Measurements from ENCODE around the gene BCKDK. TPM values are rescaled to one million over a fixed set of nuclear protein-coding genes. Genes with fewer than 3 reads are reported as not detected.

Gene BCKDK
- total and polyA plus RNA-seq, 2 of the 13 experiments (the other 11 are each of a cell fraction or from before 2014, with no cell fraction given): 24.9 to 42.6 TPM

- TF ChIP-seq ZNF354B (CRISPR knock-in tag; IDR thresholded peaks at IDR 0.05) (no peak), ZNF780A (CRISPR knock-in tag; IDR thresholded peaks at IDR 0.05) (no peak; the same call in 1 of the 2 replicates), PHB2 (IDR thresholded peaks at IDR 0.05; ENCODE audit: partially characterized antibody) (no peak), CCAR2 (optimal IDR thresholded peaks at IDR 0.05; ENCODE audit: low read depth, low read length) (peak; percentile 27), ZNF629 (CRISPR knock-in tag; conservative IDR thresholded peaks at IDR 0.05) (peak; percentile 77), ZNF382 (CRISPR knock-in tag; IDR thresholded peaks at IDR 0.05; ENCODE audit: borderline replicate concordance) (no peak), MAZ (IDR thresholded peaks at IDR 0.05; ENCODE audit: borderline replicate concordance, low read depth, low read length) (peak; percentile 99), MAZ (CRISPR knock-in tag; IDR thresholded peaks at IDR 0.05; ENCODE audit: low read depth) (peak; percentile 93), POGZ (CRISPR knock-in tag; IDR thresholded peaks at IDR 0.05) (peak; percentile 70), MTA3 (CRISPR knock-in tag; IDR thresholded peaks at IDR 0.05) (no peak), YEATS4 (CRISPR knock-in tag; IDR thresholded peaks at IDR 0.05; ENCODE audit: borderline replicate concordance) (peak; percentile 79; the same call in 1 of the 2 replicates), DZIP1 (CRISPR knock-in tag; IDR thresholded peaks at IDR 0.05) (no peak; the same call in none of the 2 replicates), HHEX (CRISPR knock-in tag; IDR thresholded peaks at IDR 0.05) (0 out of 2 replicates have a peak, but pooled peaks have one; percentile 36), FOXA3 (CRISPR knock-in tag; IDR thresholded peaks at IDR 0.05) (peak; percentile 34; the same call in 1 of the 2 replicates), TEAD3 (CRISPR knock-in tag; optimal IDR thresholded peaks at IDR 0.05; ENCODE audit: borderline replicate concordance) (peak; percentile 61), ZNF441 (CRISPR knock-in tag; IDR thresholded peaks at IDR 0.05; ENCODE audit: borderline replicate concordance) (peak; percentile 57; the same call in 1 of the 2 replicates), CEBPZ (IDR thresholded peaks at IDR 0.05; ENCODE audit: low read length) (no peak)
- TF ChIP-seq, protein P1, sequence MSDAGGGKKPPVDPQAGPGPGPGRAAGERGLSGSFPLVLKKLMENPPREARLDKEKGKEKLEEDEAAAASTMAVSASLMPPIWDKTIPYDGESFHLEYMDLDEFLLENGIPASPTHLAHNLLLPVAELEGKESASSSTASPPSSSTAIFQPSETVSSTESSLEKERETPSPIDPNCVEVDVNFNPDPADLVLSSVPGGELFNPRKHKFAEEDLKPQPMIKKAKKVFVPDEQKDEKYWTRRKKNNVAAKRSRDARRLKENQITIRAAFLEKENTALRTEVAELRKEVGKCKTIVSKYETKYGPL (CRISPR knock-in tag; IDR thresholded peaks at IDR 0.05): peak; percentile 7; the same call in 1 of the 2 replicates
- TF ChIP-seq, protein P2, sequence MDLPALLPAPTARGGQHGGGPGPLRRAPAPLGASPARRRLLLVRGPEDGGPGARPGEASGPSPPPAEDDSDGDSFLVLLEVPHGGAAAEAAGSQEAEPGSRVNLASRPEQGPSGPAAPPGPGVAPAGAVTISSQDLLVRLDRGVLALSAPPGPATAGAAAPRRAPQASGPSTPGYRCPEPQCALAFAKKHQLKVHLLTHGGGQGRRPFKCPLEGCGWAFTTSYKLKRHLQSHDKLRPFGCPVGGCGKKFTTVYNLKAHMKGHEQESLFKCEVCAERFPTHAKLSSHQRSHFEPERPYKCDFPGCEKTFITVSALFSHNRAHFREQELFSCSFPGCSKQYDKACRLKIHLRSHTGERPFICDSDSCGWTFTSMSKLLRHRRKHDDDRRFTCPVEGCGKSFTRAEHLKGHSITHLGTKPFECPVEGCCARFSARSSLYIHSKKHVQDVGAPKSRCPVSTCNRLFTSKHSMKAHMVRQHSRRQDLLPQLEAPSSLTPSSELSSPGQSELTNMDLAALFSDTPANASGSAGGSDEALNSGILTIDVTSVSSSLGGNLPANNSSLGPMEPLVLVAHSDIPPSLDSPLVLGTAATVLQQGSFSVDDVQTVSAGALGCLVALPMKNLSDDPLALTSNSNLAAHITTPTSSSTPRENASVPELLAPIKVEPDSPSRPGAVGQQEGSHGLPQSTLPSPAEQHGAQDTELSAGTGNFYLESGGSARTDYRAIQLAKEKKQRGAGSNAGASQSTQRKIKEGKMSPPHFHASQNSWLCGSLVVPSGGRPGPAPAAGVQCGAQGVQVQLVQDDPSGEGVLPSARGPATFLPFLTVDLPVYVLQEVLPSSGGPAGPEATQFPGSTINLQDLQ (CRISPR knock-in tag; IDR thresholded peaks at IDR 0.05): no peak; the same call in 1 of the 2 replicates
These were observed 34.8 kb upstream of the BCKDK start (continued) for GRCh38 chr16:31073142-31073969.
